Smooth muscle cell (in vitro differentiated cells): ENCODE data around the gene TBX4. TPM values are rescaled to one million over a fixed set of nuclear protein-coding genes. Genes with fewer than 3 reads are reported as not detected.
A peak's percentile ranks its signal among the peaks of the same experiment; 100 is the strongest.

Experiments used
- DNase-seq: peaks from one replicate; lab custom pipeline; 2025; ENCODE audit not compliant: unreplicated experiment; lab: John Stamatoyannopoulos, UW
- H2AFZ ChIP-seq: fragments of 200-600 bp; sonication (generic); 2 replicates; pipeline ENCODE4 v1.6.0; 2016; ENCODE audit warnings: antibody characterized with exemption, low read depth, mild to moderate bottlenecking
- H3F3A ChIP-seq: fragments of 200-600 bp; sonication (generic); 2 replicates; pipeline ENCODE4 v1.6.0; 2017; ENCODE audit warnings: antibody characterized with exemption, low read depth
- H3K27ac ChIP-seq: fragments of 200-600 bp; sonication (generic); 2 replicates; pipeline ENCODE4 v1.5.1; 2016; ENCODE audit warnings: low read depth, mild to moderate bottlenecking
- H3K27me3 ChIP-seq: fragments of 200-600 bp; sonication (generic); 2 replicates; pipeline ENCODE4 v1.6.1; 2016; ENCODE audit warnings: low read depth, mild to moderate bottlenecking
- H3K36me3 ChIP-seq: fragments of 200-600 bp; sonication (generic); 2 replicates; pipeline ENCODE4 v1.5.1; 2016; ENCODE audit warnings: low read depth
- H3K4me1 ChIP-seq: fragments of 200-600 bp; sonication (generic); 2 replicates; pipeline ENCODE4 v1.5.1; 2016; ENCODE audit warnings: low read depth
- H3K4me2 ChIP-seq: fragments of 200-600 bp; sonication (generic); 2 replicates; pipeline ENCODE4 v1.6.0; 2016; ENCODE audit warnings: mild to moderate bottlenecking
- H3K4me3 ChIP-seq: fragments of 200-600 bp; sonication (generic); 2 replicates; pipeline ENCODE4 v1.5.1; 2016; ENCODE audit warnings: mild to moderate bottlenecking
- H3K79me2 ChIP-seq: fragments of 200-600 bp; sonication (generic); 2 replicates; pipeline ENCODE4 v1.6.0; 2016; ENCODE audit warnings: low read depth, mild to moderate bottlenecking
- H3K9ac ChIP-seq: fragments of 200-600 bp; sonication (generic); 2 replicates; pipeline ENCODE4 v1.6.0; 2016; ENCODE audit warnings: low read depth
- H3K9me3 ChIP-seq: fragments of 200-600 bp; sonication (generic); replicated peaks from 2 replicates; pipeline ENCODE4 v1.5.1; 2016; ENCODE audit warnings: low read depth
- H4K20me1 ChIP-seq: fragments of 200-600 bp; sonication (generic); 2 replicates; pipeline ENCODE4 v1.6.0; 2016; ENCODE audit warnings: low read depth
- CTCF ChIP-seq: fragments of 200-600 bp; sonication (generic); IDR thresholded peaks from 2 replicates; pipeline ENCODE4 v1.5.1; 2017; ENCODE audit warnings: borderline replicate concordance, mild to moderate bottlenecking, antibody characterized with exemption; ENCODE audit not compliant: insufficient read depth, poor library complexity, severe bottlenecking
- WGBS: methylation state at CpG from one replicate; pipeline ENCODE4 v1.1.7; 2016; ENCODE audit warnings: low lambda C conversion rate; 5-methylcytosine and 5-hydroxymethylcytosine counted together
- polyA plus RNA-seq: library from polyadenylated mRNA; unstranded; fragments of >200 nt; fragmentation: Nextera tagmentation; extraction: Ambion mirVana; gene quantifications from 2 replicates; pipeline ENCODE4 v1.2.1, GENCODE V29; 2016
- total RNA-seq: library from RNA; depleted of rRNA; stranded (reverse); fragments of >200 nt; gene quantifications from 2 replicates; pipeline ENCODE4 v1.2.3, GENCODE V29; 2014

Gene TBX4
- total and polyA plus RNA-seq, 2 experiments from 2014 or later: 14.1 to 22.7 TPM

GRCh38 chr17:61477204-61477834 lies 25.1 kb downstream of the TBX4 start:
- H3F3A ChIP-seq: peaks cover 11% of the 10 kb centered on the region
- H3K27ac ChIP-seq: no peak overlapping the region
- H3K9me3 ChIP-seq: no peaks in the 10 kb centered on the region
- H2AFZ ChIP-seq: no peak overlapping the region
- no peaks in the 10 kb centered on the region for H4K20me1 ChIP-seq
- TF ChIP-seq CTCF: no peak
- H3K36me3 ChIP-seq: no peaks in the 10 kb centered on the region
- H3K4me3 ChIP-seq: no peak overlapping the region
- 33% methylated on average over 23 of the region's 23 CpGs for WGBS
- H3K9ac ChIP-seq: no peak overlapping the region
- peak overlapping the region; percentile 42 for H3K4me2 ChIP-seq
- DNase-seq: no peak
- no peaks in the 10 kb centered on the region for H3K27me3 ChIP-seq
- H3K4me1 ChIP-seq: peaks cover 4% of the 10 kb centered on the region
- peaks cover 6% of the 10 kb centered on the region for H3K79me2 ChIP-seq

GRCh38 chr17:61478026-61478789 lies 26.0 kb downstream of the TBX4 start:
- Histone ChIP-seq H4K20me1 (no peaks in the 10 kb centered on the region), H3K9ac (no peak overlapping the region), H3K4me2 (no peak overlapping the region), H3K4me3 (no peak overlapping the region), H3F3A (peaks cover 11% of the 10 kb centered on the region), H2AFZ (no peak overlapping the region), H3K9me3 (no peaks in the 10 kb centered on the region), H3K4me1 (peaks cover 4% of the 10 kb centered on the region), H3K36me3 (no peaks in the 10 kb centered on the region), H3K27ac (no peak overlapping the region), H3K27me3 (no peaks in the 10 kb centered on the region), H3K79me2 (no peaks in the 10 kb centered on the region)
- no peak for DNase-seq
- WGBS: 87% methylated on average over 9 of the region's 9 CpGs
- no peak for TF ChIP-seq CTCF

GRCh38 chr17:61478790-61479492 lies 26.7 kb downstream of the TBX4 start:
- Histone ChIP-seq H3K27me3 (no peaks in the 10 kb centered on the region), H3K79me2 (no peaks in the 10 kb centered on the region), H3K27ac (no peak overlapping the region), H3K4me1 (peaks cover 4% of the 10 kb centered on the region), H3K9ac (no peak overlapping the region), H3F3A (peaks cover 11% of the 10 kb centered on the region), H2AFZ (no peak overlapping the region), H3K9me3 (no peaks in the 10 kb centered on the region), H4K20me1 (no peaks in the 10 kb centered on the region), H3K36me3 (no peaks in the 10 kb centered on the region), H3K4me3 (no peak overlapping the region), H3K4me2 (no peak overlapping the region)
- no peak for DNase-seq
- TF ChIP-seq CTCF: no peak
- 89% methylated on average over 14 of the region's 14 CpGs for WGBS
